ENCODE results near the gene MED26. TPM values are rescaled to one million over a fixed set of nuclear protein-coding genes. Genes with fewer than 3 reads are reported as not detected.
"Not testable (repeated sequence)": the region's sequence is repeated elsewhere in the genome, so short reads cannot be mapped to it uniquely, and the experiment has no call there.

MED26 gene
- total and polyA plus RNA-seq, 10 of the 15 experiments (the other 5 are each of a cell fraction or from before 2014, with no cell fraction given): 1.1 to 21.4 (median 9.7) TPM

GRCh38 chr19:16543734-16544133 is 84.3 kb downstream of the MED26 start:
- ChIA-PET SMC1A (ENCODE audit: uncharacterized antibody, unreplicated experiment) (interaction anchor here (0.6 to 2.1 kb wide), 4 partner anchors 30 to 43 kb away, joined by 3 to 11 read pairs (median 4); no protein-coding TSS in a partner anchor), CTCF (interaction anchor here (1.0 to 1.9 kb wide), 5 partner anchors 23 to 81 kb away, joined by 3 to 7 read pairs (median 4); no protein-coding TSS in a partner anchor), RAD21 (ENCODE audit: unreplicated experiment) (interaction anchor here (0.6 to 2.7 kb wide), 9 partner anchors 27 to 784 kb away, joined by 3 to 20 read pairs (median 4); no protein-coding TSS in a partner anchor), POLR2A (interaction anchor here (0.6 to 6.1 kb wide), 13 partner anchors 21 to 288 kb away, joined by 3 to 72 read pairs (median 3); partner anchors contain the start of genes MED26 and TMEM38A)
- Histone ChIP-seq H3K79me2 (ENCODE audit: control insufficient read depth, insufficient read depth, low read length) (peaks cover 62% of the 10 kb centered on the region), H3K4me1 (ENCODE audit: control insufficient read depth, insufficient read depth, low read length) (peaks cover 26% of the 10 kb centered on the region), H3K4me3 (peak overlapping the region; percentile 84), H3K4me2 (ENCODE audit: control insufficient read depth, insufficient read depth) (peak overlapping the region; percentile 53), H3K9ac (ENCODE audit: control insufficient read depth, insufficient read depth, low read length) (peak overlapping the region; percentile 80), H3K27ac (ENCODE audit: control insufficient read depth, insufficient read depth) (peak overlapping the region; percentile 74; the same call in 1 of the 2 replicates)
- DNase-seq (ENCODE audit: low read depth, low spot score); in situ Hi-C loops (cut with MboI); H3K36me3 ChIP-seq (ENCODE audit: control insufficient read depth in 2 of 2, insufficient read depth in 2 of 2, low read length in 1 of 2); H3K27me3 ChIP-seq (replicated peaks in 1 of 2; ENCODE audit: control insufficient read depth in 2 of 2, insufficient read depth in 2 of 2, low read length in 1 of 2); ATAC-seq; H4K20me1 ChIP-seq (ENCODE audit: control insufficient read depth, insufficient read depth); FAIRE-seq; BruUV-seq (replicated peaks); H2AFZ ChIP-seq (ENCODE audit: control insufficient read depth, low read depth, low read length); H3K9me3 ChIP-seq (replicated peaks; ENCODE audit: control insufficient read depth, insufficient read depth, low read length): not testable (repeated sequence)
- WGBS (ENCODE audit: insufficient coverage, insufficient replicate concordance, low lambda C conversion rate, missing lambda C conversion rate): 0% methylated on average over 6 of the region's 6 CpGs
- intact Hi-C loops (cut with micrococcal nuclease; ENCODE audit: unreplicated experiment): loop anchor here (5.0 to 10.0 kb wide), 2 partner anchors 79 to 99 kb away; no protein-coding TSS in a partner anchor
- peak; percentile 31; the same call in 1 of the 2 replicates for TF ChIP-seq HDGF (IDR thresholded peaks at IDR 0.05)
- peak; percentile 43; the same call in 1 of the 2 replicates for TF ChIP-seq NR2F1 (conservative IDR thresholded peaks at IDR 0.05)
- TF ChIP-seq BHLHE40 (IDR thresholded peaks at IDR 0.05; ENCODE audit: borderline replicate concordance in 1 of 2, low read depth in 2 of 2, low read length in 1 of 2): peak in 1 of 2 experiments; percentile 59; a peak in 1 of 4 replicates

- DNase-seq (ENCODE audit: low read depth, low spot score) (no peak), FAIRE-seq (peak; percentile 7), ATAC-seq (no peak)
- peak overlapping the region; percentile 13; the same call in 1 of the 2 replicates for H2AFZ ChIP-seq (ENCODE audit: control insufficient read depth, low read depth, low read length)
- H3K4me1 ChIP-seq (ENCODE audit: control insufficient read depth, insufficient read depth, low read length): peaks cover 19% of the 10 kb centered on the region
- peak overlapping the region; percentile 84 for H3K4me3 ChIP-seq
- H3K4me2 ChIP-seq (ENCODE audit: control insufficient read depth, insufficient read depth): peak overlapping the region; percentile 53
- H3K27me3 ChIP-seq (replicated peaks in 1 of 2; ENCODE audit: control insufficient read depth in 2 of 2, insufficient read depth in 2 of 2, low read length in 1 of 2): no peaks in the 10 kb centered on the region
- peak overlapping the region; percentile 80 for H3K9ac ChIP-seq (ENCODE audit: control insufficient read depth, insufficient read depth, low read length)
- intact Hi-C loops (cut with micrococcal nuclease; ENCODE audit: unreplicated experiment) (loop anchor here (1.0 to 10.0 kb wide), 3 partner anchors 45 to 98 kb away; no protein-coding TSS in a partner anchor), in situ Hi-C loops (cut with MboI) (no loop called here)
- peaks cover 4% of the 10 kb centered on the region; the same call in 1 of the 2 replicates for H4K20me1 ChIP-seq (ENCODE audit: control insufficient read depth, insufficient read depth)
- RAD21 ChIA-PET (ENCODE audit: unreplicated experiment): interaction anchor here (0.6 to 2.7 kb wide), 9 partner anchors 28 to 785 kb away, joined by 3 to 20 read pairs (median 4); no protein-coding TSS in a partner anchor
- CTCF ChIA-PET: interaction anchor here (0.6 to 1.9 kb wide), 7 partner anchors 24 to 82 kb away, joined by 3 to 7 read pairs (median 3); no protein-coding TSS in a partner anchor
- peaks cover 4 to 10% of the 10 kb centered on the region in 2 experiments; a peak in 3 of 4 replicates for H3K36me3 ChIP-seq (ENCODE audit: control insufficient read depth in 2 of 2, insufficient read depth in 2 of 2, low read length in 1 of 2)
- H3K27ac ChIP-seq (ENCODE audit: control insufficient read depth, insufficient read depth): peak overlapping the region; percentile 74
- BruUV-seq (replicated peaks): TSS peak; percentile 91
- under 1% methylated on average over 15 of the region's 15 CpGs for WGBS (ENCODE audit: insufficient coverage, insufficient replicate concordance, low lambda C conversion rate, missing lambda C conversion rate)
- SMC1A ChIA-PET (ENCODE audit: uncharacterized antibody, unreplicated experiment): interaction anchor here (0.6 to 1.1 kb wide), 5 partner anchors 11 to 172 kb away, joined by 3 to 4 read pairs (median 3); no protein-coding TSS in a partner anchor
- H3K9me3 ChIP-seq (replicated peaks; ENCODE audit: control insufficient read depth, insufficient read depth, low read length): no peaks in the 10 kb centered on the region; the same call in 2 of the 3 replicates
- POLR2A ChIA-PET: interaction anchor here (0.6 to 6.1 kb wide), 13 partner anchors 22 to 289 kb away, joined by 3 to 72 read pairs (median 3); partner anchors contain the start of genes SIN3B, SLC35E1 and TMEM38A
- peaks cover 68% of the 10 kb centered on the region for H3K79me2 ChIP-seq (ENCODE audit: control insufficient read depth, insufficient read depth, low read length)
- no peak for TF ChIP-seq CHD1 (IDR thresholded peaks at IDR 0.05; ENCODE audit: low read depth, low read length)
- peak; percentile 35; the same call in 1 of the 2 replicates for TF ChIP-seq PML (IDR thresholded peaks at IDR 0.05; ENCODE audit: low read length)
- no peak for TF ChIP-seq ATF7 (IDR thresholded peaks at IDR 0.05; ENCODE audit: low read depth)
- 0 out of 2 replicates have a peak, but pooled peaks have one; percentile 1 for TF ChIP-seq LARP7 (IDR thresholded peaks at IDR 0.05)
- TF ChIP-seq SRF (IDR thresholded peaks at IDR 0.05; ENCODE audit: low read depth in 2 of 2, low read length in 2 of 2): no peak
- TF ChIP-seq WRNIP1 (IDR thresholded peaks at IDR 0.05; ENCODE audit: borderline replicate concordance, low read depth, low read length): no peak
- TF ChIP-seq E2F4 (IDR thresholded peaks at IDR 0.05; ENCODE audit: low read depth, low read length): no peak
- no peak for TF ChIP-seq TCF12 (IDR thresholded peaks at IDR 0.05; ENCODE audit: low read depth, low read length)
- TF ChIP-seq IRF3 (IDR thresholded peaks at IDR 0.05): no peak
- TF ChIP-seq MEF2B (IDR thresholded peaks at IDR 0.05; ENCODE audit: partially characterized antibody, poor library complexity, severe bottlenecking): no peak
- TF ChIP-seq FOXK2 (IDR thresholded peaks at IDR 0.05): no peak
These were observed 85.0 kb downstream of the MED26 start for GRCh38 chr19:16542910-16543472.

Data from GM12878 (cell line).